PC-3 (cell line): Measurements from ENCODE around the gene SMIM28.

Experiments used
- EZH2 ChIP-seq: fragments of 300-600 bp; sonication (generic); IDR thresholded peaks from one replicate; pipeline ENCODE4 v1.6.1; 2017; ENCODE audit warnings: antibody characterized with exemption, mild to moderate bottlenecking, low read length; ENCODE audit not compliant: unreplicated experiment
- EZH2phosphoT487 ChIP-seq: fragments of 300-600 bp; sonication (generic); IDR thresholded peaks from 2 replicates; pipeline ENCODE4 v1.6.1; 2018; ENCODE audit warnings: mild to moderate bottlenecking, antibody characterized with exemption, low read length, borderline replicate concordance
- TF ChIP-seq, protein P1 (sequence below): fragments of 300-600 bp; sonication (generic); conservative IDR thresholded peaks from 2 replicates; pipeline ENCODE4 v1.5.1; 2017; ENCODE audit warnings: antibody characterized with exemption, low read depth, mild to moderate bottlenecking, low read length

DNA sequence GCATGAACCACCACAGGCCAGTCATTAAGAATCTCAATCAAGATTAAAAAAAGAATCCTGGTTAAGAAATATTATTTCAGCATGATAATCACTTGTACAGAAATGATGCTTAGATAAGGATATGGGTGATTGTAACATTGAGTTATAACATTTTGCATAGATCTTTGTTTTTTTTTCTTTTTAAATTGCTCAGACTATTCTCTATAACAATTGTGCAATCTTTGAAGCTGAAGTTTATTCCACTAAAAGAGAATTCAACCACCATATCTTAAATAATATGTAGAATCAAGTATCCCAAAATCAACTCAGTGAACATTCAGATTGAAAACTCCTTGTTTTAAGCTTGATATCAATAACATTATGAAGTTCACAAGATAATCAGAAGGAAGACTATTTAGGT, 663 bp upstream of the SMIM28 start:
- no peak for TF ChIP-seq EZH2
- TF ChIP-seq, protein P1, sequence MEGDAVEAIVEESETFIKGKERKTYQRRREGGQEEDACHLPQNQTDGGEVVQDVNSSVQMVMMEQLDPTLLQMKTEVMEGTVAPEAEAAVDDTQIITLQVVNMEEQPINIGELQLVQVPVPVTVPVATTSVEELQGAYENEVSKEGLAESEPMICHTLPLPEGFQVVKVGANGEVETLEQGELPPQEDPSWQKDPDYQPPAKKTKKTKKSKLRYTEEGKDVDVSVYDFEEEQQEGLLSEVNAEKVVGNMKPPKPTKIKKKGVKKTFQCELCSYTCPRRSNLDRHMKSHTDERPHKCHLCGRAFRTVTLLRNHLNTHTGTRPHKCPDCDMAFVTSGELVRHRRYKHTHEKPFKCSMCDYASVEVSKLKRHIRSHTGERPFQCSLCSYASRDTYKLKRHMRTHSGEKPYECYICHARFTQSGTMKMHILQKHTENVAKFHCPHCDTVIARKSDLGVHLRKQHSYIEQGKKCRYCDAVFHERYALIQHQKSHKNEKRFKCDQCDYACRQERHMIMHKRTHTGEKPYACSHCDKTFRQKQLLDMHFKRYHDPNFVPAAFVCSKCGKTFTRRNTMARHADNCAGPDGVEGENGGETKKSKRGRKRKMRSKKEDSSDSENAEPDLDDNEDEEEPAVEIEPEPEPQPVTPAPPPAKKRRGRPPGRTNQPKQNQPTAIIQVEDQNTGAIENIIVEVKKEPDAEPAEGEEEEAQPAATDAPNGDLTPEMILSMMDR, result no peak
- TF ChIP-seq EZH2phosphoT487, result no peak
